PC-3 (cell line): Measurements from ENCODE around the gene OTX1.

Source experiments
- EZH2 ChIP-seq: fragments of 300-600 bp; sonication (generic); IDR thresholded peaks from one replicate; pipeline ENCODE4 v1.6.1; 2017; ENCODE audit warnings: antibody characterized with exemption, mild to moderate bottlenecking, low read length; ENCODE audit not compliant: unreplicated experiment
- EZH2phosphoT487 ChIP-seq: fragments of 300-600 bp; sonication (generic); IDR thresholded peaks from 2 replicates; pipeline ENCODE4 v1.6.1; 2018; ENCODE audit warnings: mild to moderate bottlenecking, antibody characterized with exemption, low read length, borderline replicate concordance
- TF ChIP-seq, protein P1 (sequence below): fragments of 300-600 bp; sonication (generic); conservative IDR thresholded peaks from 2 replicates; pipeline ENCODE4 v1.5.1; 2017; ENCODE audit warnings: antibody characterized with exemption, low read depth, mild to moderate bottlenecking, low read length

DNA sequence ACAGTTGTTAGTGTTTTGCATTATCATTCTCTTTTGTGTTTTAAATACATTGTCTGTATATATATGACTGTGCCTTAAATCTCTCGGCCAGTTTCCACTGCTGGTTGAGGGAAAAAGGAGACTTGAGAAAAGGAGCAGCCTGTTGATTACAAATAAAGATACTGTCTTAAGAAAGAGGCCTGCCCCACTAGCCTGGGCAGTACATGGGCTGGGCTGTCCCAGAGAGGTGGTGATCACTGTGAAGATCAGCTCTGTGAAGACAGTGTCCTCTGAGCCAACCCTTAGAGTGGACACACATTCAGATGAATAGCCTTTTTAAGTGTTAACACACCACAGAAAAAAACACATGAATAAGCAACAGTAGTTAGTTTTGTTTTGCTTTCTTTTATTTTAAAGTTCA lies 10.0 kb upstream of the OTX1 start:
- TF ChIP-seq EZH2, result no peak
- TF ChIP-seq, protein P1, sequence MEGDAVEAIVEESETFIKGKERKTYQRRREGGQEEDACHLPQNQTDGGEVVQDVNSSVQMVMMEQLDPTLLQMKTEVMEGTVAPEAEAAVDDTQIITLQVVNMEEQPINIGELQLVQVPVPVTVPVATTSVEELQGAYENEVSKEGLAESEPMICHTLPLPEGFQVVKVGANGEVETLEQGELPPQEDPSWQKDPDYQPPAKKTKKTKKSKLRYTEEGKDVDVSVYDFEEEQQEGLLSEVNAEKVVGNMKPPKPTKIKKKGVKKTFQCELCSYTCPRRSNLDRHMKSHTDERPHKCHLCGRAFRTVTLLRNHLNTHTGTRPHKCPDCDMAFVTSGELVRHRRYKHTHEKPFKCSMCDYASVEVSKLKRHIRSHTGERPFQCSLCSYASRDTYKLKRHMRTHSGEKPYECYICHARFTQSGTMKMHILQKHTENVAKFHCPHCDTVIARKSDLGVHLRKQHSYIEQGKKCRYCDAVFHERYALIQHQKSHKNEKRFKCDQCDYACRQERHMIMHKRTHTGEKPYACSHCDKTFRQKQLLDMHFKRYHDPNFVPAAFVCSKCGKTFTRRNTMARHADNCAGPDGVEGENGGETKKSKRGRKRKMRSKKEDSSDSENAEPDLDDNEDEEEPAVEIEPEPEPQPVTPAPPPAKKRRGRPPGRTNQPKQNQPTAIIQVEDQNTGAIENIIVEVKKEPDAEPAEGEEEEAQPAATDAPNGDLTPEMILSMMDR, result no peak
- TF ChIP-seq EZH2phosphoT487, result no peak
